Islet of Langerhans (tissue), 1 donor: ENCODE data around the gene SLC39A11.

Experiments used
- FAIRE-seq: peaks from one replicate; lab custom pipeline; 2011; peaks lifted over from hg19 to GRCh38; lab: Jason Lieb, UNC

The SLC39A11 gene

GRCh38 chr17:72683506-72684404 is 408.7 kb downstream of the SLC39A11 start:
- no peak for FAIRE-seq

GRCh38 chr17:72682605-72683004 is 409.9 kb downstream of the SLC39A11 start:
- no peak for FAIRE-seq

- no peak for FAIRE-seq
These were observed 410.6 kb downstream of the SLC39A11 start for GRCh38 chr17:72681844-72682243.

- no peak for FAIRE-seq
These were observed 414.6 kb downstream of the SLC39A11 start for GRCh38 chr17:72677714-72678390.

- FAIRE-seq: no peak
These were observed 415.4 kb downstream of the SLC39A11 start for GRCh38 chr17:72677108-72677507.

- no peak for FAIRE-seq
These were observed 419.8 kb downstream of the SLC39A11 start for GRCh38 chr17:72672729-72673128.

GRCh38 chr17:72671016-72671415 is 421.5 kb downstream of the SLC39A11 start:
- FAIRE-seq: no peak

- FAIRE-seq: no peak
These were observed 425.1 kb downstream of the SLC39A11 start for GRCh38 chr17:72667096-72668063.

GRCh38 chr17:72665852-72666851 is 426.3 kb downstream of the SLC39A11 start:
- FAIRE-seq: no peak

GRCh38 chr17:72662827-72663190 is 429.7 kb downstream of the SLC39A11 start:
- FAIRE-seq: no peak

GRCh38 chr17:72661945-72662826 is 430.3 kb downstream of the SLC39A11 start:
- FAIRE-seq: no peak

GRCh38 chr17:72661116-72661944 is 431.2 kb downstream of the SLC39A11 start:
- FAIRE-seq: no peak

- no peak for FAIRE-seq
These were observed 432.0 kb downstream of the SLC39A11 start for GRCh38 chr17:72660274-72661115.

GRCh38 chr17:72659811-72660210 is 432.7 kb downstream of the SLC39A11 start:
- FAIRE-seq: no peak

- no peak for FAIRE-seq
These were observed 433.8 kb downstream of the SLC39A11 start for GRCh38 chr17:72658675-72659074.

- no peak for FAIRE-seq
These were observed 434.8 kb downstream of the SLC39A11 start for GRCh38 chr17:72657467-72658317.

- no peak for FAIRE-seq
These were observed 436.2 kb downstream of the SLC39A11 start for GRCh38 chr17:72656130-72656763.
